ENCODE results near the gene CEP43.

Gene CEP43

GRCh38 chr6:167027308-167027707, 28.1 kb downstream of the CEP43 start:
- TF ChIP-seq, protein P1, sequence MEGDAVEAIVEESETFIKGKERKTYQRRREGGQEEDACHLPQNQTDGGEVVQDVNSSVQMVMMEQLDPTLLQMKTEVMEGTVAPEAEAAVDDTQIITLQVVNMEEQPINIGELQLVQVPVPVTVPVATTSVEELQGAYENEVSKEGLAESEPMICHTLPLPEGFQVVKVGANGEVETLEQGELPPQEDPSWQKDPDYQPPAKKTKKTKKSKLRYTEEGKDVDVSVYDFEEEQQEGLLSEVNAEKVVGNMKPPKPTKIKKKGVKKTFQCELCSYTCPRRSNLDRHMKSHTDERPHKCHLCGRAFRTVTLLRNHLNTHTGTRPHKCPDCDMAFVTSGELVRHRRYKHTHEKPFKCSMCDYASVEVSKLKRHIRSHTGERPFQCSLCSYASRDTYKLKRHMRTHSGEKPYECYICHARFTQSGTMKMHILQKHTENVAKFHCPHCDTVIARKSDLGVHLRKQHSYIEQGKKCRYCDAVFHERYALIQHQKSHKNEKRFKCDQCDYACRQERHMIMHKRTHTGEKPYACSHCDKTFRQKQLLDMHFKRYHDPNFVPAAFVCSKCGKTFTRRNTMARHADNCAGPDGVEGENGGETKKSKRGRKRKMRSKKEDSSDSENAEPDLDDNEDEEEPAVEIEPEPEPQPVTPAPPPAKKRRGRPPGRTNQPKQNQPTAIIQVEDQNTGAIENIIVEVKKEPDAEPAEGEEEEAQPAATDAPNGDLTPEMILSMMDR (IDR thresholded peaks at IDR 0.05), result no peak

GRCh38 chr6:167027772-167028171, 28.6 kb downstream of the CEP43 start:
- TF ChIP-seq, protein P1 (IDR thresholded peaks at IDR 0.05), result no peak

- TF ChIP-seq, protein P1 (IDR thresholded peaks at IDR 0.05), result no peak
Observed at GRCh38 chr6:167030222-167031072, 31.2 kb downstream of the CEP43 start.

GRCh38 chr6:167031082-167031709, 32.0 kb downstream of the CEP43 start:
- TF ChIP-seq, protein P1 (IDR thresholded peaks at IDR 0.05), result no peak

DNA sequence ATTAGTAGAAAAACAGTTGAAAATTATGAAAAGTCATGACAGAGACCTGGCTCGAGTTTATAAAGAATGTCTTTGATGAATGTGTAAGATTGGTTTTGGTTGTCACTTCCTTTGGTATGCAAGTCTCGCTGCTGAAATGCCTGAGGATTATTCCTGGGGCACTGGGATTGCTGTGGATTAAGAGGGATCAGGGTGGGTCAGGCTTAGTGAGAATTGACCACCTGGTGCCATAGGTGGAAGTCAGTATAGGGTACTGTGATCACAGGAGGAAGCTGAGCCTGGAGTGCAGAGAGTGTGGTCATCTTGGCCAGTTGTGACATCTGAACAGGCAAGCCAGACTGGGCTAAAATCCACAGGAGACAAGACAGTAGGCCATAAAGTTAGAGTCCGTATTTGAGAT, 34.9 kb downstream of the CEP43 start:
- TF ChIP-seq, protein P1 (IDR thresholded peaks at IDR 0.05), result no peak

DNA sequence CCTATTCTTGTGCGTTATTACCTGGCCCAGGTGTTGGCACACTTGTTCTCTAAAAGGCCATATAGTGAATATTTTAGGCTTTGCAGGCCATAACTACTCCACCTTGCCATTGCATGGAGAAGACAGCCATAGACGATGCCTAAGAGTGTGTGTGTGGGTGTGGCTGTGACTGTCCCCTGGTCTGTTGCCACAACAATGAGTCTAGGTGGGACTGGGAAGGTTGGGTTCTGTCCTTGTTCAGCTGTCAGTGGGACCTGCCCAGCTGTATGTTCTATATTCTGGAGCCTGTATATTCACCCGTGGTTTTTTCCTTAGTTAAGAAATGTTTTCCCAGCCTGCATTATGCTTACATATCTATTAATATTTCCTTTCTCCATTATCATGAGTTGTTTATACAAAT, 38.6 kb downstream of the CEP43 start:
- TF ChIP-seq, protein P1 (IDR thresholded peaks at IDR 0.05), result no peak

- TF ChIP-seq, protein P1 (IDR thresholded peaks at IDR 0.05), result no peak
Observed at GRCh38 chr6:167044696-167045095, 45.5 kb downstream of the CEP43 start.

Data from LNCAP (cell line).